Loucy (cell line): ENCODE measurements around the gene GRIP1.
"Not testable (repeated sequence)": the region's sequence is repeated elsewhere in the genome, so short reads cannot be mapped to it uniquely, and the experiment has no call there.

Experiments used
- H2AFZ ChIP-seq: fragments of 200-600 bp; sonication (generic); 2 replicates; pipeline ENCODE4 v1.6.0; 2016; ENCODE audit warnings: antibody characterized with exemption, mild to moderate bottlenecking, low read length, moderate library complexity
- H3F3A ChIP-seq: fragments of 200-600 bp; 2 replicates; pipeline ENCODE4 v1.6.0; 2016; ENCODE audit warnings: antibody characterized with exemption, low read depth, mild to moderate bottlenecking
- H3K27me3 ChIP-seq: fragments of 200-600 bp; sonication (generic); 2 replicates; pipeline ENCODE4 v1.6.1; 2014; ENCODE audit warnings: low read length, mild to moderate bottlenecking; ENCODE audit not compliant: insufficient read depth, poor library complexity, severe bottlenecking
- H3K36me3 ChIP-seq: fragments of 200-600 bp; sonication (generic); 2 replicates; pipeline ENCODE4 v1.6.1; 2016; ENCODE audit warnings: low read length; ENCODE audit not compliant: insufficient read depth
- H3K4me1 ChIP-seq: fragments of 200-600 bp; sonication (generic); 2 replicates; pipeline ENCODE4 v1.5.1; 2014; ENCODE audit warnings: low read length, mild to moderate bottlenecking; ENCODE audit not compliant: insufficient read depth, poor library complexity, severe bottlenecking
- H3K4me2 ChIP-seq: fragments of 200-600 bp; sonication (generic); 2 replicates; pipeline ENCODE4 v1.6.0; 2014; ENCODE audit warnings: antibody characterized with exemption, low read length, low read depth, mild to moderate bottlenecking; ENCODE audit not compliant: poor library complexity, severe bottlenecking
- H3K4me3 ChIP-seq: fragments of 200-600 bp; sonication (generic); 2 replicates; pipeline ENCODE4 v1.5.1; 2014; ENCODE audit warnings: low read length, mild to moderate bottlenecking, mixed read lengths; ENCODE audit not compliant: poor library complexity, severe bottlenecking
- H3K79me2 ChIP-seq: fragments of 200-600 bp; sonication (generic); 2 replicates; pipeline ENCODE4 v1.6.1; 2014; ENCODE audit warnings: low read length; ENCODE audit not compliant: insufficient read depth
- H3K9ac ChIP-seq: fragments of 200-600 bp; sonication (generic); 2 replicates; pipeline ENCODE4 v1.6.0; 2014; ENCODE audit warnings: mild to moderate bottlenecking, low read depth, low read length, moderate library complexity; ENCODE audit not compliant: poor library complexity, severe bottlenecking
- H3K9me2 ChIP-seq: fragments of 200-600 bp; sonication (generic); replicated peaks from 2 replicates; pipeline ENCODE4 v1.6.1; 2016; ENCODE audit warnings: low read depth, low read length, mixed read lengths
- H3K9me3 ChIP-seq: fragments of 200-600 bp; sonication (generic); 2 replicates; pipeline ENCODE4 v1.6.1; 2014; ENCODE audit warnings: mild to moderate bottlenecking, antibody characterized with exemption, low read length, low read depth; ENCODE audit not compliant: insufficient read depth
- H4K20me1 ChIP-seq: fragments of 200-600 bp; sonication (generic); 2 replicates; pipeline ENCODE4 v1.6.0; 2014; ENCODE audit warnings: antibody characterized with exemption, low read length, mild to moderate bottlenecking; ENCODE audit not compliant: insufficient read depth, poor library complexity, severe bottlenecking
- CTCF ChIP-seq: fragments of 200-600 bp; sonication (generic); conservative IDR thresholded peaks from 2 replicates; pipeline ENCODE4 v1.5.1; 2014; ENCODE audit warnings: mild to moderate bottlenecking, antibody characterized with exemption, low read length
- EZH2phosphoT487 ChIP-seq: fragments of 200-600 bp; IDR thresholded peaks from 2 replicates; pipeline ENCODE4 v1.6.1; 2018; ENCODE audit warnings: antibody characterized with exemption, mild to moderate bottlenecking, moderate library complexity, borderline replicate concordance

Gene GRIP1

GRCh38 chr12:66500841-66501240, 178.0 kb downstream of the GRIP1 start:
- TF ChIP-seq EZH2phosphoT487: no peak
- TF ChIP-seq CTCF: no peak
- no peaks in the 10 kb centered on the region for H3K9me2 ChIP-seq
- no peaks in the 10 kb centered on the region for H3K4me1 ChIP-seq
- no peaks in the 10 kb centered on the region for H3F3A ChIP-seq
- H3K4me2 ChIP-seq: no peak overlapping the region
- no peak overlapping the region for H3K9ac ChIP-seq
- no peaks in the 10 kb centered on the region for H3K79me2 ChIP-seq
- no peaks in the 10 kb centered on the region for H4K20me1 ChIP-seq
- no peak overlapping the region for H3K4me3 ChIP-seq
- no peaks in the 10 kb centered on the region for H3K27me3 ChIP-seq
- no peaks in the 10 kb centered on the region for H3K9me3 ChIP-seq
- no peak overlapping the region for H2AFZ ChIP-seq
- H3K36me3 ChIP-seq: no peaks in the 10 kb centered on the region

GRCh38 chr12:66500091-66500490, 178.8 kb downstream of the GRIP1 start:
- TF ChIP-seq CTCF (no peak), EZH2phosphoT487 (no peak)
- Histone ChIP-seq H3K4me3 (no peak overlapping the region), H3F3A (no peaks in the 10 kb centered on the region), H3K4me2 (no peak overlapping the region), H3K9me2 (no peaks in the 10 kb centered on the region), H4K20me1 (no peaks in the 10 kb centered on the region), H3K9me3 (no peaks in the 10 kb centered on the region), H2AFZ (no peak overlapping the region), H3K79me2 (no peaks in the 10 kb centered on the region), H3K36me3 (no peaks in the 10 kb centered on the region), H3K9ac (no peak overlapping the region), H3K27me3 (no peaks in the 10 kb centered on the region), H3K4me1 (no peaks in the 10 kb centered on the region)

DNA sequence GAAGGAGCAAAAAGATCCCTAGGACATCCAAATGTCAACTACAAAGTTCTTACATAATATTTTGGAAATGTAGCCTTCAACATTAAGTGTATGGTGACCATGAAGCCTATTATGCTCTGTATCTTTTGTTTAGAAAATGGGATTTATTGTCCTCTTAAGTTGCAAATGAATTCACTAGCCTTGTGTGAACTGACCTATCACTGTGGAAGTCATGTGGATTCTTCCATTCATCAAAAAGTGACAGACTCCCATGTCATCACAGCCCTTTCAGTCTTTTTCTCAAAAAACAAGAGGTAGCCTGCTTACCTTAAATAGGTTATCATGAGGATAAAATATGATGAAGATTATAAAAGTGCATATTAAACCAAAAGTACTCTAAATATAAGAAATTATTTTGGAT, 179.9 kb downstream of the GRIP1 start:
- H3K9me2 ChIP-seq: no peaks in the 10 kb centered on the region
- H3K27me3 ChIP-seq: no peaks in the 10 kb centered on the region
- H3K4me2 ChIP-seq: no peak overlapping the region
- no peak overlapping the region for H2AFZ ChIP-seq
- H3K9ac ChIP-seq: no peak overlapping the region
- H3K79me2 ChIP-seq: no peaks in the 10 kb centered on the region
- no peaks in the 10 kb centered on the region for H3K36me3 ChIP-seq
- no peaks in the 10 kb centered on the region for H3K9me3 ChIP-seq
- TF ChIP-seq CTCF (no peak), EZH2phosphoT487 (no peak)
- H3K4me3 ChIP-seq: no peak overlapping the region
- no peaks in the 10 kb centered on the region for H3K4me1 ChIP-seq
- H4K20me1 ChIP-seq: no peaks in the 10 kb centered on the region
- H3F3A ChIP-seq: no peaks in the 10 kb centered on the region

GRCh38 chr12:66498059-66498458, 180.8 kb downstream of the GRIP1 start:
- not testable (repeated sequence) for H3K9me3 ChIP-seq, H3K9me2 ChIP-seq, H4K20me1 ChIP-seq, H3K9ac ChIP-seq, H3K36me3 ChIP-seq, H3K79me2 ChIP-seq, H2AFZ ChIP-seq, H3F3A ChIP-seq, H3K4me1 ChIP-seq, H3K4me2 ChIP-seq, H3K4me3 ChIP-seq, H3K27me3 ChIP-seq
